GM21528 (cell line): Measurements from ENCODE around the gene DCLRE1B.

Source experiments
- ATAC-seq: cut with Tn5 transposase; IDR thresholded peaks from one replicate; pipeline ENCODE4 v1.9.1; 2021; ENCODE audit warnings: mild to moderate bottlenecking, moderate library complexity; ENCODE audit not compliant: unreplicated experiment, low FRiP score

Gene DCLRE1B

GRCh38 chr1:113918243-113918642 is 13.1 kb downstream of the DCLRE1B start:
- ATAC-seq, result no peak

GRCh38 chr1:113922957-113923356 is 17.8 kb downstream of the DCLRE1B start:
- ATAC-seq, result no peak

DNA sequence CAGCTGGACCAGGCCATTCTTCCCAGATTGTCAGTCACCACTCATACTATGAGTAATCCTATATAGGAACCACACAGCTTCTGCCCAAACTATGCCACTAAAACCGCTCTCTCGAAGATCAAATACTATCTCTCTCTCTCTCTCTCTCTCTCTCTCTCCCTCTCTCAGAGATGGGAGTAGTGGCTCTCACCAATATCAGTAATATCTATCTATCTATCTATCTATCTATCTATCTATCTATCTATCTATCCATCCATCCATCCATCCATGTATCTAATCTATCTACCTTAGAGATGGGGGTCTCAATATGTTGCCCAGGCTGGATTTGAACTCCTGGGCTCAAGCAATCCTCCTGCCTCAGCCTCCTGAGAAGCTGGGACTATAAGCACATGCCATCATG is 19.3 kb downstream of the DCLRE1B start:
- ATAC-seq, result no peak

- peak; percentile 36 for ATAC-seq
These were observed 23.2 kb downstream of the DCLRE1B start for GRCh38 chr1:113928187-113928930.

DNA sequence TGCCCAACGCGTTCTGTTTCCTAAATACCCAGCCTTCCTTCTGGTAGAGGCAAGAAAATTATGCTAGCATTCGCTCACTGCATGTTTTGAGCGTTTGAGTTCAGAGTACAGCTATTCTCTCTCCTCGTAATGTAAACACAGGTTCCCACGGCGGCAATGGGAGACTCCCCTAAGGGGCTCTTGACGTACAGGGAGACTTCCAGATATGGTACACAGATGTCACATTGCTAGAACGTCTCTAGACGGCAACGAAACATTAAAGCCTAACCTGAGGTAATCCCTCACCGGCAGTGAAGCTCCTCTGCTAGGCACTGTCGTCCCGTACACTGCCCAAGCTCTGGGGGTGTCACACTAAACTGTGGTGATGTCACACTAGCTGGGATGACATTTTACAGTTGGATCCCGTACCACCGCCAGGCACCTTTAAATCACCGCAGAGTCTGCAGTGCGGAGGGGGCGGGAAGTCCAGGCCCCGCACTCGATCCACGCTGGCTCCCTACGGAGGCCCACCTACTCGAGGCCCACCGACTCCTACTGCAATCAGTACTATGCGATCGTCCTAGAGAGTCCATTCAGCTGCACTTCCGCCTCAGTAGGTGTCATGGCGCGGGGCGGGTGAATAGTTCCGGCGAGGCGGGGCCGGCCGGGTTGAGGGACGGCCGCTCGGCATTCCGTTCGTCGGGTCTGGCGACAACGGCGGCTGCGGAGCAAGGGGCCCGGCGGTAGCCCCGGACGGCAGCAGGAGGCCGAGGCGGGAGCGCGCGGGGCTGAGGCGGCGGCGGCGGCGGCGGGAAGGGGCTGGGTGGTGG is 24.0 kb downstream of the DCLRE1B start, which contains the start of gene HIPK1:
TSS of gene HIPK1 (plus strand) at position 384 of the 809 bp plus-strand sequence.
- ATAC-seq, result peak; percentile 74

- ATAC-seq, result peak; percentile 36
These were observed 24.8 kb downstream of the DCLRE1B start for GRCh38 chr1:113929750-113930498.

DNA sequence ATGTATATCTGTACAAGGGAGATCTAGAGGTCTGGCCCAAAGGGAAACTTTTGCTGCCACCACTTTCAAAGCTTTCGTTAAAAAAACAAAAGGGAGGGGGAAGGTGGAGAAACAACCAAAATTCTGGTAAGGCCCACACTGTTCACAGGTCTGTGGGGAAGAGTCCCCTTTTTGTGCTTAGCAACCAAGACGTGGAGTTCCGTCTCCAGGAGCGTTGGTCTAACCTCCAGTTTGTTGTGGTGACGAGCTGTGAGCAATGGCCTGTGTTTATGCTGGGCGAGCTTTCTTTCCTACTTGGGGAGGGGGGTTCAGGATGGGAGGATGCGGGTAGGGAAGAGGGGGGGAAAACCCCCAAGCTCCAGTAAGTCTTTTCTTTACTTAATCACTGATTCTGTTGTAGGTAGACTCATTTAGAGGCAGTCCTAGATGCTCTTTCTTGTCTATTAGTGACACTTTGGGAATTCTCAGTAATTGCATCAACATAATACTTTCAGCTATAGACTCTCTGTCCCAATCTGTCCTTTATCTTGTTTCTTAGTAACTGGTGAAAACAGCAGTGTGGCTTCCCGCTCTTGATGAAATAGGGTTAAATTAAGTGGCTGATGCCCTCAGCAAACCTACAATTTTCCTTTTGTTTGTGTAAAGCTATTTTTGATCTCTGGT is 25.5 kb downstream of the DCLRE1B start:
- ATAC-seq, result peak; percentile 21

DNA sequence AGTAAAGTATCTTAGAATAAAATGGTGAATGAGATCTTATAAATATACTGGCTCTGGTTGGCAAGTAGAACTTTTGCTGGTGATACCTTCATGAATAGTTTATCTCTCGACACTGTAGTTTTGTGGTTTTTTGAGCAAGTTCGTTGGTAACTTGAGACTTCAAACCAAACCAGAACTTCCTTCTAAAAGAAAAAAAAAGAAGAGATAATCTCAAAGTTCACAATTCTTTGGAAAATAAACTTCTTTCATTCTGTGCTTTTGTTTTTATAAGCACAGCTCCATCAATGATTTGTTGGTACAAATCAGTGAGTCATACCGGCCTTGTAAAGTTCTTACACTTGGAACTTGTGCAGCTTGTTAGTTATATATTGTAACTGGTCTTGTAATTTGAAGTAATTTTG is 26.3 kb downstream of the DCLRE1B start:
- no peak for ATAC-seq

DNA sequence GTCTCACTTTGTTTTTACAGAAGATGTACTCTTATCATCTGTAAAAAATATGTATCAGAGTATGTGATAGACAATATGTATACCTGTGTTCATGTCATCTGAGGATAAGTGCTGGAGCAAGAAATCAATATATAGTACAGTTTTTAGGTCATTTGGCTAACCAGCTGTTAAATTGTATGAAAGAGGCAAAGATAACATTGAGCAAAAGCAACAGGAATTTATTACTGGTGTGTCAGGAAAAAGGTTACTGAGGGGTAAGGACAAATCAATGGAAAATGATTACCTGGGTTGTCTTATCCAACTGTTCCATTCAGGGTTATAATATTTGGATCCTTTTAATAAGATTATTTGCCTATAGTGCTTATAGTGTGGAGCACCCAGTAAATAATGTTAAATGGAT is 28.9 kb downstream of the DCLRE1B start:
- no peak for ATAC-seq

GRCh38 chr1:113934511-113935055 is 29.5 kb downstream of the DCLRE1B start:
- no peak for ATAC-seq

DNA sequence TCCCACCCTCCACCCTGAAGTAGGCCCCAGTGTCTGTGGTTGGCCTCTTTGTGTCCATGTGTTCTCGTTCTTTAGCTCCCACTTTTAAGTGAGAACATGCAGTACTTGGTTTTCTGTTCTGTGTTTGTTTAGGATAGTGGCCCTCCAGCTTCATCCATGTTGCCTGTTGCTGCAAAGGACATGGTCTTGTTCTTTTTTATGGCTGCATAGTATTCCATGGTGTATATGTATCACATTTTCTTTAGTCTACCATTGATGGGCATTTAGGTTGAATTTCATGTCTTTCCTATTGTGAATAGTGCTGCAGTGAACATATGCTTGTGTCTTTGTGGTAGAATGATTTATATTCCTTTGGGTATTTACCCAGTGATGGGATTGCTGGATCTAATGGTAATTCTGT is 30.1 kb downstream of the DCLRE1B start:
- ATAC-seq, result no peak

DNA sequence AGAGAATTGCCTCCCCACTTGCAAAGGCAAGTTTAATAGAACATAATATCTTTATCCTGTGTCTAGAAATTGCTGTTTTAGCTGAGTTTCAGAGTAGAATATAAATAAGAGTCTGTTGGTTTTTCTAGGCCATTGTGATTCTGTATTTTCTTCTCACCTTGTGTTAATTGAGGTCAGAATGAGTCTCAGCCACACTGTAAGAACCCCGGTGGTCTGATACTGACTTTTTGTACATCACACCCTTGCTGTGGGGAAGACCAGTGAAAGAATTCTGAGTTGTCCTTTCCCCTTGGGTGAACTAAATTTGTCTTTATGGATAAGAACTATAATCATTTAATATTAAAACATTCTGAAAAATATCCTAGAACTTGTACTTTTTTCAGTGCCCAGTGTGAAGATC is 30.8 kb downstream of the DCLRE1B start:
- no peak for ATAC-seq

- no peak for ATAC-seq
These were observed 32.0 kb downstream of the DCLRE1B start for GRCh38 chr1:113937146-113937545.

GRCh38 chr1:113938192-113938591 is 33.1 kb downstream of the DCLRE1B start:
- ATAC-seq, result no peak

GRCh38 chr1:113940365-113941244 is 35.5 kb downstream of the DCLRE1B start:
- no peak for ATAC-seq

DNA sequence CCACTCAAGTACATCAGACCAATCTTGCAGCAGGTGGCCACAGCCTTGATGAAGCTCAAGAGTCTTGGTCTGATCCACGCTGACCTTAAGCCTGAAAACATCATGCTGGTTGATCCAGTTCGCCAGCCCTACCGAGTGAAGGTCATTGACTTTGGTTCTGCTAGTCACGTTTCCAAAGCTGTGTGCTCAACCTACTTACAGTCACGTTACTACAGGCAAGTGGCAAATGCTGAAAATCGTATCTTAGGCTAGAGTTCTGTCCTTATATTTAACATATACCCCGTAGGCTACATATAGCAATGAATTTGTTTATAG is 36.1 kb downstream of the DCLRE1B start:
- no peak for ATAC-seq

GRCh38 chr1:113942527-113942926 is 37.4 kb downstream of the DCLRE1B start:
- no peak for ATAC-seq

GRCh38 chr1:113943028-113943811 is 38.1 kb downstream of the DCLRE1B start:
- ATAC-seq, result no peak

DNA sequence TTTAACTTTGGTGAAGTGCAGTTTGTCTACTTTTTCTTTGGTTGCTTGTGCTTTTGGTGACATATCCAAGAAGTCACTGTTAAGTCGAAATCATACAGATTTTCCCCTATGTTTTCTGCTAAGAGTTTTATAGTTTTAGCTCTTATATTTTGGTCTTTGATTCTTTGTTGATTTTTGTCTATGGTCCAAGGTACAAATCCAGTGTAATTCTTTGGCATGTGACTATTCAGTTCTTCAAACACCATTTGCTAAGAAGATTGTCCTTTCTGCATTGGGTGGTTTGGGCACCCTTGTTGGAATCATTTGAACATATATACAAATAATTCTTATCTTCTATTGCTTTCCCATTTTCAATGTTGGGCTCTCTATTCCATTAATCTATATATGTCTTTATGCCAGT is 40.2 kb downstream of the DCLRE1B start:
- ATAC-seq, result no peak
